Activated CD8-positive, alpha-beta memory T cell treated with anti-CD3 and anti-CD28 coated beads, Interleukin-2, amount 50 U/mL, for 24 hours (primary cell): ENCODE results near the gene RASGRP2.

Experiments
- DNase-seq: peaks from one replicate; pipeline ENCODE4 v3.0.0-alpha.2; 2020; ENCODE audit errors: extremely low read depth

The RASGRP2 gene

DNA sequence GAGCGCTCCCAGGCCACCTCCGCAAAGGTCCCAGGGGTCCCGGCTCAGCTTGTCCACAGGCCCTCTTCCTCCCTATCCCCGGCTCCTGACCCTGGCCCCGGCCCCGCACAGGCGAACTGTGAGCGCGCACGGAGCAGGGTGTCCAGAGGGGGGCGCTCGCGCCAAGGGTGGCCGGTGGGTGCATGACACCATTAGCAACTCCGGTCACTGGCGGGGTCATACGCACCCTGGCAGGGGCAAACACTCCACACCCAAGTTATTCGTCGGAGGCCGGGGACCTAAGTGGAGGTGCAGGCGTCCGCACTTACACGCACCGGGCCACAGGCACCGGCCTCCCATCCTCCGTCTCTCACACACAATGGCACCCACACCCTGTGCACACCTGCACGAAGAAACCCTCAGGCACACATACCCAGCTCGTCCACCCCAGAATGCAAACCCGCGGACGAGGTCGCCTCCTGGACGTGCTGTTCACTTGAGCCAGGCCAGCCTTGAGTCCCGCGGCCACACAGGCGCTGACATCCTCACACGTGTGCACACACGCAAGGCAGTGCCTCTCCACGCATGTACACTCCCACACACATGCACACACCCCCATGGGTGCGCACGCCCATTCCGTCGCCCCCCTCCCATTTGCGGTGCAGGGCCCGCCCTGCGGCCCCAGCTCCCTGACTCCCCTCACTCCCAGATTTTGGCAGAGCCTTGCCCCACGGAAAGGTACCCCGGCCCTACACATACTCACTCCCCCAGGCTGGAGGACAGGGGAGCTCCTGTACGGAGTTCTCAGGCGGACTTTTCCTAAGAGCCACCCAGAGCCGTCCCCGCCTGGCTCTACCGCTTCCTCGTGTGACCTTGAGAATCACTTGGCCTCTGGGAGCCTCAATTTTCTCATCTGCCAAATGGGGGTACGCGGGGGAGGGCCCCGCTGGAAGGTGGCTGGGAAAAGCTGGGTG is at the start of gene RASGRP2:
TSS of gene RASGRP2 (minus strand) at position 552 of the 953 bp plus-strand sequence. CDS start 1,276 bp downstream, outside the sequence.
- DNase-seq: no peak

DNA sequence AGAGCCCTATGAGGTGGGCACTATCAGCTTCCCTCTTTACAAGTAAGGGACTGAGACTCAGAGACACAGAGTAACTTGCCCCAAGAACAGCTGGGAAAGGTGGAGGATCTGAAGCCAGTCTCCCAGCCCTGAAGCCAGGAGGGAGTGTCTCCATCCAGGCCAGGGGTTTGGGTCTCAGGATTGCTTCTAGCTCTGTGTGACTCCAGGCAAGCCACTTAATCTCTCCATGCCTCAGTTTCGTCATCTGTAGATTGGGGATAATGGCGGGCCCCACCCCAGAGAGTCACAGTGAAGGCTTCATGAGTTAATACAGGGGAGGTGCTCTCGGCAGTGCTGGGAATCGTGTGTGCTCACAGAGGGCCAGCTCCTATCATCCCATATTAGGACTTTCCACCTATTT is 48.5 kb upstream of the RASGRP2 start:
- DNase-seq: no peak

GRCh38 chr11:64791781-64792291 is 47.9 kb upstream of the RASGRP2 start:
- DNase-seq: no peak

DNA sequence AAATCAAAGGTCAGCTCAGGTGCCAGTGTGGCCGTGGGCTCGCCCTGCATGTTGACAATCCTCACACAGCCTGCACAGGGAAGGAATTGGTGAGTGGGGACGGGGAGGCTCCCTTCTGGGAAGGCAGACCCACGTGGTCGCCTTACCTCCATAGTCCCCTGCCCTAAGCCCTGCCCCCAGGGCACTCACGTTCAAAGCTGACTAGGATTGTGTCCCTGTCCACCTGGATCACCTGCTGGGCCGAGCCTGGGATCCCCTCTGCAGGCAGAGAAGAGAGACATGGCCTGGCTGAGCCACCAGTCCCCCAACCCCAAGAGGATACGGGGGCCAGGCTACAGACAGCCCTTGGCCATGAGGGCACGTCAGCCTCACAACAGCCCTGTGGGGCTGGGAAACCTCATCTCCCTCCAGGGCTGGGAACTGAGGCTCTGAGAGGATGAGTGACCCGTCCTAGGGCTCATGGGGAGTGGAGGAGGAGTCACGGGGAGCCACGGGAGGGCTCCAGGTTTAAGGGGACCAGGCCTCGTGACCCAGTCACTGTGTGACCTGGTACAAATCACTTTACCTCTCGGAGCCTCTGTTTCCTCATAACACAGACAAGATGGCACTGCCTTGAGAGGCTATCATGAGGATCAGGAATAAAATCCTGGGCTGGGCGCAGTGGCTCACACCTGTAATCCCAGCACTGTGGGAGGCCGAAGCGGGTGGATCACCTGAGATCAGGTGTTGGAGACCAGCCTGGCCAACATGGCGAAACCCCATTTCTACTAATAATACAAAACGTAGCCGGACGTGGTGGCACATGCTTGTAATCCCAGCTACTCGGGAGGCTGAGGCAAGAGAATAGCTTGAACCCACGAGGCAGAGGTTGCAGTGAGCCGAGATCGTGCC is 46.5 kb upstream of the RASGRP2 start:
- no peak for DNase-seq

GRCh38 chr11:64789331-64790204 is 45.6 kb upstream of the RASGRP2 start:
- DNase-seq: no peak

GRCh38 chr11:64788321-64789215 is 44.6 kb upstream of the RASGRP2 start:
- DNase-seq: no peak

DNA sequence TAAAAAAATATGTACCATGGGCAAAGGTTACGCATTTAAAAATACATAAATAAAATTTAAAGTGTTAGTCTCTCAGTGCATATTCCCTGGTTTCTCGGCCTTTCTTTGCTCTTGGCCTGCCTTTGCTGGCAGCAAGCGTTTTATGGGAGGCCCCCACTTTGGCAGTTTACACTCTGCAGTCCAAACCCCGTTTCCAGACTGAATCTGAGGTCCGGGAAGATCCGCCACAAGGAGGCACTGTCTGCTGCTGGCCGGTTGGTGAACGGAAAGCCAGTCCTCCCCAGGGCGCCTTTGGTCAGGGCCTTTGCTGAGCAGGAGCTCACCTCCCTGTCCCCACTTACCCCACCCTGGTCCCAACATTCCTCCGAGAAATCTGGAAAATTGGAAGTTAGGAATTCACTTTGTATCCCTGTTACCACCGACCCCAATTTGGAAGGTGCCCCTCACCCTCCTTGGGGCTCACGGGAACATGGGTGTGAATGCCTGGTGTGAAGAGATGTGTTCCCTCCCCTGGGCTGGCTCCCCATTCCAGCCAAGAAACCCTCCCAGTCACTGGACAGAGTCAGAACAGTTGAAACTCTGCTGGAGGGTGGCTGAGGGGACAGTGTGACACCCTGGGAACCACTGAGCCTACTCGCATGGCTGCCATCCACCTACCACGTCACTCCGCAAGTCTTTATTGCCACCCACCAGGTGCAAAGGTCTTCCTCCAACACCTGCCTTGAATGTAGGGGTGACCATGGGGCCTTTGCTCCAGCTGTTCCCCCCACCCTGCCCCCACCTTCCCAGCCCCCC is 43.8 kb upstream of the RASGRP2 start:
- no peak for DNase-seq

DNA sequence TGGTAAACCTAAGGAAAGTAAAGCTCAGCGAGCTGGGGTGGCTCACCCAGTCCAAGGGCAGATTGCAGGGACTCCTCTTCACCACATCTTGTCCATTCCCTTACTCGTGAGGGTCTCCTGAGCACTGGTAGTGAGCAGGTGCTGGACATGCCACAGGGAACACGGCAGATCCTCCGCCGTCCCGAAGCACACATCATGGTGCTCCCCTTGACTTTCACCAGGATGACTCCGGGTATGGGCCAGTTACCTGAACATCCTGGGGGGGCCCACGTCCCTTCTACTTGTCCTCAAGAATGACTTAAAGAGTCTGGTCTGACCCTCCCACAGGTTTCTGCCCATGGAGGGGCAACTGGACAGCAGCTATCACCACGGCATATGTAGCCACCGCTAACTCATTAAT is 42.4 kb upstream of the RASGRP2 start:
- DNase-seq: no peak

- no peak for DNase-seq
Observed at GRCh38 chr11:64784813-64785581, 41.1 kb upstream of the RASGRP2 start.

DNA sequence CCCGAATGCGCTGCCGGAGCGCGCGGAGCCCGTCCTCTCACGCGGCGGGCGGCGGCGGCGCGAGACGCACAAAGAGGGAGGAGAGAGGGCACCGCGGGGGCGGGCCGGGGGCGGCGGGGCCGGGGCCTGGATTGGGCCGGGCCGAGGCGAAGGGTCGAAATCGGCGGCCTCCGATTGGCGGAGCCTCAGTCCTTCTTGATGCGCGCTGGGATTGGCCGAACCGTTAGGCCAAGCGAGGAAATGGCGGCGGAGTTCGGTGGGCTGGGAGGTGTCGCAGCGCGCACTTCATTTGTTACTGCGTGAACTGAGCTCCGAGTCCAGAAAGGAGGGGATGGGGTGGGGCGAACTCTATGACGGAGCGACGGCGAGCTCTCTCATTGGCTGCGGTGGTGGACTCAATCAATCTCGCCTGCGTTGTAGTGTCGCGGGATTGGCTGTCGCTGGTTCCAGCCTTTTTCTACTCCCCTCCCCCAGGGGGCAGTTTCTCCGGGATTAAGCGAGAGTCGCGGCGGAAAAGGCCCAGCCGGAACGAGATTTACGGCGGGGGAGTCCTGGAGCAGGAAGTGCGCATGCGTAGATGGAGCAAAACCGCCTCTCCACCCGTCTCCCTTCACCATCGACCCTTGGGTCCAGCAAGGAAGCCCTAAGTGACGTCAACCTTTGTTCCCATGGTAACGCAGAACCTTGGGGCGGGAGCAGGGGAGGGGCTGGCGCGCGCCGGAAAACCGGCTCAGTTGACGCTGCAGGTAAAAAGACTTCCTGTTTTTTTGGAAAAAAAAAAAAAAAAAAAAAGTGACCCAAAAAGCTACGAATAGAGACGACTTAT is 34.7 kb upstream of the RASGRP2 start, which contains the start of gene SF1:
TSS of gene SF1 (minus strand) at position 70 of the 826 bp plus-strand sequence. CDS start 150 bp downstream, outside the sequence.
- peak; percentile 98 for DNase-seq

- DNase-seq: no peak
Observed at GRCh38 chr11:64778223-64778472, 34.2 kb upstream of the RASGRP2 start.

DNA sequence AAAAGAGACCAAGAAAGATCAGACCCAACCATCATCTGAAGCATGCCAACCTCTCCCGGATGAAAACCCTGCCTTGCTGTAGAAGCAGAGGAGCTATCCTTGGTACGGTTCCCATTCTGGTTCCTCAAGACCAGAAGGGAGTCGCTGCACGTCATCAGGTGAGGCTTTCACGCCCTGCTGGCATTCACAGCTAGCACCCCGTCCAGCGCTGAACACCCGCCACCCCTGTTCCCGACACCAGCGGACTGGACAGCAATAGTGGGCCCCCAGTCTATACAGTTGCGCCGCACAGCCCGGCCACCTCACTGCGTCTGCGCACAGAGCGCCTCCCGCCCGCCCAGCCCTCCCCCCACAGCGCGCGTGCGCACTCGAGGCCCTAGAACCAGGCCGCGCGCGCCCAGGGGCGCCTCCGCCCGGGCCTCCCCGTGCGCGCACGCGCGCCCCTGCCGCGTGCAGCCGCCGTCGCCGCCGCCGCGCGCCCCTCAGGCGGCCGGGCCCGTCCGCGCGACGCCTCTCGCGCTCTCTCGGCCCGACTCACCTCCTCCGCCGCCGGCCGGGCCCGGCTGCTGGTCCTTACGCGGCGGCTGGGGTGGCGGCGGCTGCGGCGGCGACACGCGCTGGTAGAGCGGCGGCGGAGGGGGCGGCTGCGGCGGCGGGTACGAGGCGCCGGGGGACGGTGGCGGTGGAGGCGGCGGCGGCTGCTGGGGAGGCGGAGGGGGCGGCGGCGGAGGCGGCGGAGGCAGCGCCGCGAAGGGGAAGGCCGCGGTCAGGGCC is 33.7 kb upstream of the RASGRP2 start:
- DNase-seq: no peak

DNA sequence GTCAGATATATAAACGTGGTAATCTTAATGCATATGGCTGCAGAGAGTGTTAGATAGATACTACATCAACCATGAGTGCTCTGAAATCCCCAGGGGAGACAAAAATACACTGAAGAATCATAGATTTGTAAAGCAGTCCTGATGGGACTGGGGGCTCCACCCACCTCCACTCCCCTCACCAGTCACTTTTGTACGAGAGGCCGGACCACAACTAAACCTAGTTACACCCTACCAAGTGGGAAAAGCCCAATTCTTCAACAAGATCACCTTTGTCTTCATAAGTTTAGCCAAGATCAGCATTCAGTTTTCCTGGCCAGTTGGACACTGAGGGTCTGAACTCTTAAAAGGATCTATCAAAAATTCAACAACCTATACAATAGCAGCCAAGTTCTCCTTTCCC is 32.9 kb upstream of the RASGRP2 start:
- DNase-seq: no peak

GRCh38 chr11:64776425-64776824 is 32.5 kb upstream of the RASGRP2 start:
- no peak for DNase-seq

DNA sequence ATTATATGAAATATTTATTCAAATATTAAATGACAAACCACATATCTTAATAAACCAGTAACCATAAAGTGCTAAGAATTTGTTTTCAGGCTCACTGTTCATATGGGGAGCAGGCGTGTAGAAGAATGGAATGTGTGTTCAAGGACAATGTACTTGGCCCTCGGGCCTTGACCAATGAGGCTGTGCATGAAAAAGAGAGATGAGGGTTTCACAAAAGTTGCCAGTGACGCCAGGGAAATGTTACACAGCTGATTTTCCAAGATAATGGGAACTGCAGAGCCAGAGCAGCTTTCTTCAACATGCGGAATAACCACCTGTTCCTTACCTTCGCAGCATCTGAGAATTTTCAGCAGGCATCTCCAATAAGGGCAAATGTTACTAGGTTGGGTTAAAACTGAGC is 30.2 kb upstream of the RASGRP2 start:
- no peak for DNase-seq

- no peak for DNase-seq
Observed at GRCh38 chr11:64772303-64773018, 28.5 kb upstream of the RASGRP2 start.
